Activated naive CD4-positive, alpha-beta T cell treated with anti-CD3 and anti-CD28 coated beads, Interleukin-2, amount 50 U/mL, for 16 hours (primary cell): ENCODE data around the gene RILPL2.
"Not testable (repeated sequence)": the region's sequence is repeated elsewhere in the genome, so short reads cannot be mapped to it uniquely, and the experiment has no call there.

Experiments used
- DNase-seq: peaks from one replicate; pipeline ENCODE4 v3.0.0-alpha.2; 2020

Gene RILPL2

GRCh38 chr12:123401753-123402683, 34.5 kb downstream of the RILPL2 start:
- DNase-seq: no peak

- no peak for DNase-seq
These were observed 37.2 kb downstream of the RILPL2 start for GRCh38 chr12:123399255-123399617.

- no peak for DNase-seq
These were observed 37.8 kb downstream of the RILPL2 start for GRCh38 chr12:123398550-123399254.

- DNase-seq: no peak
These were observed 38.3 kb downstream of the RILPL2 start for GRCh38 chr12:123398177-123398549.

GRCh38 chr12:123397400-123397799, 39.1 kb downstream of the RILPL2 start:
- DNase-seq: no peak

GRCh38 chr12:123396954-123397353, 39.5 kb downstream of the RILPL2 start:
- no peak for DNase-seq

- DNase-seq: no peak
These were observed 39.9 kb downstream of the RILPL2 start for GRCh38 chr12:123396543-123396942.

GRCh38 chr12:123395236-123395635, 41.2 kb downstream of the RILPL2 start:
- no peak for DNase-seq

- DNase-seq: no peak
These were observed 42.7 kb downstream of the RILPL2 start for GRCh38 chr12:123393747-123394146.

GRCh38 chr12:123391546-123392343, 44.7 kb downstream of the RILPL2 start:
- DNase-seq: no peak

- DNase-seq: no peak
These were observed 45.7 kb downstream of the RILPL2 start for GRCh38 chr12:123390498-123391426.

- DNase-seq: peak; percentile 36
These were observed 46.7 kb downstream of the RILPL2 start for GRCh38 chr12:123389560-123390351.

GRCh38 chr12:123388951-123389559, 47.4 kb downstream of the RILPL2 start:
- DNase-seq: peak; percentile 16

- peak; percentile 76 for DNase-seq
These were observed 48.1 kb downstream of the RILPL2 start for GRCh38 chr12:123388177-123388950.

GRCh38 chr12:123387508-123388176, 48.8 kb downstream of the RILPL2 start:
- DNase-seq: no peak

GRCh38 chr12:123385536-123385935, 50.9 kb downstream of the RILPL2 start:
- not testable (repeated sequence) for DNase-seq

- no peak for DNase-seq
These were observed 51.5 kb downstream of the RILPL2 start for GRCh38 chr12:123384994-123385376.

GRCh38 chr12:123384318-123384993, 52.0 kb downstream of the RILPL2 start:
- peak; percentile 18 for DNase-seq

- DNase-seq: no peak
These were observed 53.8 kb downstream of the RILPL2 start for GRCh38 chr12:123382684-123383083.
